Activated T-helper 1 cell treated with anti-CD3 and anti-CD28 coated beads, Interleukin-2, amount 50 U/mL, for 16 hours (primary cell): ENCODE results near the gene LARP1.
"Not testable (repeated sequence)": the region's sequence is repeated elsewhere in the genome, so short reads cannot be mapped to it uniquely, and the experiment has no call there.

Source experiments
- DNase-seq, 2 donors: peaks; one replicate each; pipeline ENCODE4 v3.0.0-alpha.2; 2020; ENCODE audit warnings: low read depth in 1 of 2, low spot score in 1 of 2

The LARP1 gene

GRCh38 chr5:154820383-154820782, 65.2 kb downstream of the LARP1 start:
- DNase-seq, result no peak

- DNase-seq, result not testable (repeated sequence)
These were observed 67.7 kb downstream of the LARP1 start for GRCh38 chr5:154822896-154823295.

GRCh38 chr5:154823605-154824004, 68.4 kb downstream of the LARP1 start:
- no peak for DNase-seq

GRCh38 chr5:154824070-154824469, 68.9 kb downstream of the LARP1 start:
- DNase-seq, result no peak

GRCh38 chr5:154829181-154829588, 74.0 kb downstream of the LARP1 start:
- no peak for DNase-seq

GRCh38 chr5:154829589-154830218, 74.5 kb downstream of the LARP1 start:
- DNase-seq, result no peak

- no peak for DNase-seq
These were observed 75.0 kb downstream of the LARP1 start for GRCh38 chr5:154830219-154830595.

- DNase-seq, result no peak
These were observed 75.4 kb downstream of the LARP1 start for GRCh38 chr5:154830596-154830995.

GRCh38 chr5:154831451-154831850, 76.3 kb downstream of the LARP1 start:
- DNase-seq, result no peak

- DNase-seq, result not testable (repeated sequence)
These were observed 77.6 kb downstream of the LARP1 start for GRCh38 chr5:154832804-154833203.

- DNase-seq, result no peak
These were observed 78.9 kb downstream of the LARP1 start for GRCh38 chr5:154834053-154834452.

GRCh38 chr5:154835701-154836052, 80.5 kb downstream of the LARP1 start:
- not testable (repeated sequence) for DNase-seq

GRCh38 chr5:154836225-154836624, 81.0 kb downstream of the LARP1 start:
- DNase-seq, result no peak

GRCh38 chr5:154837009-154837901, 82.1 kb downstream of the LARP1 start:
- DNase-seq, result no peak

- no peak for DNase-seq
These were observed 85.5 kb downstream of the LARP1 start for GRCh38 chr5:154840435-154841272.

- DNase-seq, result no peak
These were observed 86.1 kb downstream of the LARP1 start for GRCh38 chr5:154841273-154841661.

- DNase-seq, result no peak
These were observed 87.7 kb downstream of the LARP1 start for GRCh38 chr5:154842689-154843530.

- no peak for DNase-seq
These were observed 89.6 kb downstream of the LARP1 start for GRCh38 chr5:154844809-154845208.

GRCh38 chr5:154849264-154849785, 94.1 kb downstream of the LARP1 start:
- no peak for DNase-seq

GRCh38 chr5:154849791-154850201, 94.6 kb downstream of the LARP1 start:
- no peak for DNase-seq
